Suppressor macrophage treated with lipopolysaccharide for 4 hours (primary cell): ENCODE measurements around the gene SHISA7.
"Not testable (repeated sequence)": the region's sequence is repeated elsewhere in the genome, so short reads cannot be mapped to it uniquely, and the experiment has no call there.

ENCODE experiments used
- DNase-seq: peaks from one replicate; pipeline ENCODE4 v3.0.0-alpha.2; 2020

The SHISA7 gene

GRCh38 chr19:55462722-55463121 lies 19.6 kb upstream of the SHISA7 start:
- DNase-seq, result no peak

DNA sequence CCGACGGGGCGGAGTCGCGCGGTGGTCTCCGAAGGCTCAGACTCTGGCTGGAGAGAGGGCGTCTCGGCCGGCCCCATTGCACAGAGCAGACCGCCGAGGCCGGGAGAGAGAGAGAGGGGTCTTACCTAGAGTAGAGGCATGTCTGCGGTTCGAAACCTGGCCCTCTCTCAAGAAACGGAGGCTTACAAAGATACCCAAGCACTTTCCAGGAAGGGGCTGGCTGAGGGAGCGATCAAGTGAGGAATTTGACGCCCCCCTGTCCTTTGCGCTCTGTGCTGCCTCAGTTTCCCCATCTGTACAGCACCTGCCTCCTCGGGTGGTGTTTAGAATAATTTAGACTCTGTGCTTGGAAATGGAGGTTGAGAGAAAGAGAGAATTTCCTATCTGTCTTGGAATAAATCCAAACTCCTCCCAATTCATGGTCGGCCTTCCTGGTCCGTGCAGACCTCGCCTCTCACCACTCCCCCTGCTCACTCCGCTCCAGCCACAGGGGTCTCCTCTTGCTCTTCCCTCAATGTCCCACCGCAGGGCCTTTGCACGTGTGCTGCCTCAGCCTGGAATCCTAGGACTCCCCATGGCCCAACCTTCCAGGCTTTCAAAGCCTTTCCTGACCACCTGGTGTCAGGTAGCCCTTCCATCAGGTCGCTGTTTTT lies 19.0 kb upstream of the SHISA7 start:
- DNase-seq, result peak; percentile 36

- peak; percentile 100 for DNase-seq
These were observed 18.3 kb upstream of the SHISA7 start, which contains the start of gene ISOC2 for GRCh38 chr19:55461259-55461973. Gene ISOC2 (minus strand): TSS chr19:55461642. CDS start chr19:55456486, 5,156 bp downstream.

DNA sequence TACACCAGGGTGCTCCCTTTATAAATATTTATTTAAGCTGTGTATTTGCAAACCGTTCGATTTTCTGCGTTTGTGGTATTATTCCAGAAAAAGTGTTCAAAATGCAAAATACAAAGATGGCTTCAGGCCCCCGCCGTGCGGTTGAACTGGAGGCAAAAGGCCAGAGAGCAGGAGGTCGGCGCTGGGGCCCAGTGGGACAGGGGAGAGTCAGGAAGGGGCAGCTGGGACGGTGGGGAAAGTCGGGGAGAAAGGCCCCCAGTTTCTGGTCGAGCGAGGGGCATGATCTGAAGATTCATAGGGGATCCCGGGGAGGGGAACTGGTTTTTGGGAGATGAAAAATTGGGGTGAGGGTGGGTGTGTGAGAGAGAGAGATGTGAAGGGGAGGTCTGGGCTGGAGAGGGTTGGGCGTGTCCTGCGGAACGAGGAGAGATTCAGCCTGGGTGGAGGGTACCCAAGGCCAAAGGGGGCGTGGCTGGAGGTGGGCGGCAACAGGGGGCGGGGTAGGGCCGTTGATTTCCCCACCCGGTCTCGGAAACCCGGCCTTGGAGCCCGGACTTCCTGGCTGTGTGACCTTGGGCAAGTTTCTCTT lies 17.7 kb upstream of the SHISA7 start:
- DNase-seq, result peak; percentile 71

DNA sequence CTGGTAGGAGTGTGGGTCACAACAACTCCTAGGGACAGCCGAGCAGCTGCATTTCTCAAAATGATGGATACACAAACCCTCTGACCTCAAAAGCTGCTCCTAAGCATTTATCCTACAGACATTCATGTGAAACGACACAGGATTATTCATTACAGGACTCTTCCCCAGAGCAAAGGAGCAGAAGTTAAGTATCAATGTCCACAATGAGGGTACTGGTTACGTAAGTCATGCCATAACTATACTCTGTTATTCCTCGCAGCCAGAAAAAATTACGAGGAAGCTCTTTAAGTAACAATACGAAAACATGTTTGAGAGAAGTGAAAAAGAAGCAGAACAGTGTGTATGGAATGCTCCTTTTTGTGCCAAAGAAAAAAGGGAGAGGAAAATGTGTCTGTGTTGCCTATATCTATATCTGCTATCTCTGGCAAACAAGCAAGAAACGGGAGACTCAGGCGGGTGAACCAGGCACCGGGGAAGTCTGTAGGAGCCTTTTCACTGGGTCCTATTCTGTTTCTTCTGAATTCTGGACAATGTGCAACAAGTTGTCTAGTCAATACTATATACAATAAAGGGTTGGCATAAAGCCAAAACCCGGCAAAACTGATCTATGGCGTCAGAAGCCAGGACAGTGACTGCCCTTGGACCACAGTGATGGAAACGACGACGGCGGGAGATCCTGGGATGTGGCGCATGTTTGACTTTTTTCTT lies 17.0 kb upstream of the SHISA7 start:
- peak; percentile 8 for DNase-seq

DNA sequence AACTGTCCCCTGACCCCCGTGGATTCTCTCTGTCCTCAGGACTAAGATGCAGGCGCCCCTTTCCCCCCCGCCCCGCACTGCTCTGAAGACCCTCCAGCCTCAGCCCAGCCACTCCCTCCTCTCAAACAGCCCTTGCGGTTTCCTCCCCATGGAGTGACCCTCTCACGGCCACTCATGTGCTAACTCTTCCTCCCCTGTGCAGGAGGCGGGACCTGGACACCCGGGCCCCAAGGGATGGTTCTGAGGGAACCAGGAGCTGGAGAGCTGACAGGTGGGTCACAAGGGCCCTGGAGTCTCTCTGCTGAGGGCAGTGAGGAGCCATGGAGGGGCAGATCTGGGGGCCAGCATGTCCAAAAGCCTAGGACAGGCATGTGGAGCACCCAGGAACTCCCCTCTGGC lies 16.4 kb upstream of the SHISA7 start:
- no peak for DNase-seq

GRCh38 chr19:55457683-55458457 lies 14.8 kb upstream of the SHISA7 start:
- no peak for DNase-seq

GRCh38 chr19:55456347-55456746 lies 13.2 kb upstream of the SHISA7 start:
- DNase-seq, result no peak

- no peak for DNase-seq
These were observed 12.6 kb upstream of the SHISA7 start for GRCh38 chr19:55455576-55456235.

DNA sequence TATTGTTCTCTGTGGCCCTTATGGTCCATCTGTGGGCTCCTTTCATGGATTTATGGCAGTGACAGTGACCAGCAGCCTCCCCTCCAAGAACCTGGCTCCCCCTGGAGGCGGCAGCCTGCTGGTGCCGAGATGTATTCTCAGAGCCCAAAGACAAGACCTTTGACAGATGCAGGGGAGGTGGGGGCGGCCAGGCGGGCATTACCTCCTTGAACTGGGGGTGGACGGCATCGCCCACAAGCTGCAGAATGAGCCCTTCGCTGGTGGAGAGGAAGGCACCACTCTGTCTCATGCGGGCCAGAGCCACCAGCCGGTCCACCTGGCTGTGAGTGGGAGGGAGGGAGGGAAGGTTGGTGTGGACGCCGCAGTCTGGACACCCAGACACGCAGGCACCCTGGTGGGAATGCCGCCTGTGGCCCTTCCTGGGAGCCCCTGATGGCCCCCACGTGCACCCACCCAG lies 11.7 kb upstream of the SHISA7 start:
- peak; percentile 56 for DNase-seq

- no peak for DNase-seq
These were observed 10.6 kb upstream of the SHISA7 start for GRCh38 chr19:55453511-55454260.

DNA sequence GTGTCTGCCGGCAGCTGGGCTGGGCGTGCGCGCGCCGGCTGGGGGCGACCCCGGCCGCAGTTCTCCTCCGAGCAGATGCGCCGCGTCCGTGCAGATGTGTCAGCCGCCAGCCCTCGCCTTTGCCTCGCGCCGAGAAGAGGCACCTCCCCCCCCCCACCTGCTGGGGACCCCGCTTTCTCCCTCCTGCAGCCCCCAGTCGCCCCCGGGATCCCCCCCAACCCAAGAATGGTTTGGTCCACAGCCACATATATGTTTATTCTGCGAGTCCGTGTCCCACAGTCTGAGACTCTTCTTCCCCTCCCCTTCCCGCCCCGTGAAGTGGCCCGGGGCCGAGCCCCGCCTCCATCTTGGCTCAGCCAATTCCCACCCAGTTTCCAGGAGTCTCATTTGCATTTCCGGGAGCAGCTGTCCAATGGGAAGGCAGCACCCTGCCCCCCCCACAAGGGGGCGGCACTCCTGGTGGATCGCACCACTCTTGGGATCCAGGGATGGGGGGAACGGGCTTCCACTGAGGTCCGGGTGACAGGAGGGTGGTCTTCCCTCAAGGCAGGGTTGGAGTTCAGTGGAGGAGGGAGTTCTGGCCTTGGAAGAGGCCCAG lies 9.7 kb upstream of the SHISA7 start:
- DNase-seq, result peak; percentile 41

DNA sequence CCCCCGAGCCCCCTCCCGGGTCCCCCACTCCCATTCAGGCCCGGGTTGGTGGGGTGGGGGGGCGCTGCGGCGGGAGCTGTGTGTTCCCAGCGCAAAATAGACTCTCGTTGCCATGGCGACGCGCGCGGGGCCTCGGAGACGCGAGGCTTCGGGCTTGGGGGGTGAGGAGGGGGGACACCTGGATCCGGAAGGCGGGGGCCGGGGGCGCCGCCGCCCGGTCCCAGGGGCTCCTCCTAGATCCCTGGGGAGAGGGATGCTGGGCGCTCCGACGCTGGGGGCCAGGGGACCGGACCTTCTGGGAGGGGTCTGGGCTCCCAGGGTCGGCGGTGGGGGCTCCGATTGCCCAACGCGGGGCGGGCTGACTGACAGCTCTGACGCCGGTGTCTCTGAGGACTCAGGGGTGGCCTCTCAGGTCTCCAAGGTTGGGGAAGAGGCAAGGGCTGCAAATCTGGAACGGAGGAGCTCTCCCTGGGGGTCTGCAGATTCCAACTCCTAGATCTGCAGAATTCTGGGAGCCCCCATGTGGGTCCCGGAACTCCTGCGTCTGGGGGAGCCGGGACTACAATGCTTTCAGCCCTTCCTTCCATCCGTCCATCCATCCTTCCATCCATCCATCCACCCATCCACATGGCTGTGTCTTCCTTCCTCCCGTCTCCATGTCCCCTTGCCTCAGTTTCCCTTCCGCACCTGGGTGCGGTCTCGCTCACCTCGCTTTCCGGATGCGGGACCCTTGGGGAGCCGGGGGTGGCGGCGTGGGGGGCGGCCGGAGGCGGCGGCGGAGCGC lies 9.1 kb upstream of the SHISA7 start:
- DNase-seq, result no peak

DNA sequence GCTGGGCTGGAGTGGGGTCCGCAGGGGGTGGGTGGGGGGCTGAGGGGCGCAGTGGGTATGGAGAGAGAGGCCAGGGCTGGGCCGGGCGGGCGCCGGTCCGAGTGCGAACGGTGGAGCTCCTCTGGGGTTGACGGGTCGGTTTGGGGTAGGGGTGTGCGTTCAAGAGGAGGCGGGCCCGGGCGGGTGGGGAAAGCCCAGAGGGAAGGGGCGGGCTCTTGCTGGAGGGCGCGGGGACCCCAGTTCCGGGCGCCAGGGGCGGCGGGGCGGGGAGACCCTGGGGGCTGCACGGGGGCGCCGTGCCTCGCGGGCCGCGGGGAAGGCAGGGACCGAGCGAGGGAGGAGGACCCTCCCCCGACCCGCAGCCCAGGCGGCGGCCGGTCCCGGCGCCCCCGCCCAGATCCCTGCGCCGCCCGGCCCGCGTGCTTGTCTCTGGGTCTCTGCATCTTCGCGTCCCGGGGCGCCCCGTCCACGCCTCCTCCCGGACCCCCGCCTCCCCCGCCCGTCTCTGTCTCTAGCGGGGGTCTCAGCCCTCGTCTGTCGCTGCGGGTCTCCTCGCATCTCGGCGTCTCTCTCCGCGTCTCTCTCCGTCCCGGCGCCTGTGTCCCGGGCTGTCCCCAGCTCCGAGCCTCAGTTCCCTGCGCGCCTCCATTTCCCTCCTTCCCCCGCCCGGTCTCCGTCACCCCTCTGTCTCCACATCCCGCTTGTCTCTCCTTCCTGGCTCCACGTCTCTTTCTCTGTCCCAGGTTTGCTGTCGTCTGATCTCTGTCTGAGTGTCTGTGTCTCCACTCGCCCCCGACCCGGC lies 8.3 kb upstream of the SHISA7 start:
- DNase-seq, result no peak

GRCh38 chr19:55449469-55449868 lies 6.4 kb upstream of the SHISA7 start:
- DNase-seq, result no peak

DNA sequence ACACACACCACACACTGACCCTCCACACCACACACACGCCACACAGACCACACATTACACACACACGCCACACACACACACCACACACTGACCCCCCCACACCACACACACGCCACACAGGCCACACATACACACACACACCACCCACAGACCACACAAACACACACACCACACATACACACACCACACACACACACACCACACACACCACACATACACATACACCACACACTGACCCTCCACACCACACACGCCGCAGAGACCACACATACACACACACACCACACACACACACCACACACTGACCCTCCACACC lies 5.0 kb upstream of the SHISA7 start:
- DNase-seq, result not testable (repeated sequence)

DNA sequence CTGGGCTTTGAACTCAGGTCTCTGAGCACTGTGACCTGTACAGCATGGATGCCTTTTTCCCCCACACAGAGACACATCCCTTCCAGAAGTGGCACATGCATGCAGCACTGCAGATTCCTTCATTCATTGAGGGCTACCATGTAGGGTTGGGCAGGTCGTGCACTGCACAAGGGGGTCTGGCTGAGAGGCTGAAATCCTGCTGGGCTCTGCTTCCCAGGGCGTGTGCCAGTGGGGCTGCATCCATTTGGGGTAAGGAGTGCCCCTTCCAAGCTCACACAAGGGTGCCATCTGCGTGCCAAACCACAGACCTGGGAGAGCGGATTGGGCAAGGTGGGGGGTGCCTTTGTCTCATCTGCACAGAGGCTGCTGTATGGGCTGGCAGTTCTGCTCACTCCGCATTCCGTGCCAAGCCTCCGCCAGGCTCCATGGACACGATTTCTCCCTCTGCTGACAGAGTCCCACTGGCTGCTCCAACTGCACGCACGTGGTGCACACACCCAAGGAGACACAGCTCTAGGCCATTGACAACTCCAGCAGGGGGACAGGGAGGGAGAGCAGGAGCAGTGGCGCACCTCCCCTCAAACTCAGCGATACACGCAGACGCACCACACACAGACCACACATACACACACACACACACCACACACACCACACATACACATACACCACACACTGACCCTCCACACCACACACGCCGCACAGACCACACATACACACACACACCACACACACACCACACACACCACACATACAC lies 4.5 kb upstream of the SHISA7 start:
- no peak for DNase-seq

- DNase-seq, result no peak
These were observed 3.0 kb upstream of the SHISA7 start for GRCh38 chr19:55446060-55446459.

GRCh38 chr19:55444646-55445045 lies 1.5 kb upstream of the SHISA7 start:
- DNase-seq, result no peak
